Measurements from ENCODE around the gene NAXD.
"Not testable (repeated sequence)": the region's sequence is repeated elsewhere in the genome, so short reads cannot be mapped to it uniquely, and the experiment has no call there.

NAXD gene

DNA sequence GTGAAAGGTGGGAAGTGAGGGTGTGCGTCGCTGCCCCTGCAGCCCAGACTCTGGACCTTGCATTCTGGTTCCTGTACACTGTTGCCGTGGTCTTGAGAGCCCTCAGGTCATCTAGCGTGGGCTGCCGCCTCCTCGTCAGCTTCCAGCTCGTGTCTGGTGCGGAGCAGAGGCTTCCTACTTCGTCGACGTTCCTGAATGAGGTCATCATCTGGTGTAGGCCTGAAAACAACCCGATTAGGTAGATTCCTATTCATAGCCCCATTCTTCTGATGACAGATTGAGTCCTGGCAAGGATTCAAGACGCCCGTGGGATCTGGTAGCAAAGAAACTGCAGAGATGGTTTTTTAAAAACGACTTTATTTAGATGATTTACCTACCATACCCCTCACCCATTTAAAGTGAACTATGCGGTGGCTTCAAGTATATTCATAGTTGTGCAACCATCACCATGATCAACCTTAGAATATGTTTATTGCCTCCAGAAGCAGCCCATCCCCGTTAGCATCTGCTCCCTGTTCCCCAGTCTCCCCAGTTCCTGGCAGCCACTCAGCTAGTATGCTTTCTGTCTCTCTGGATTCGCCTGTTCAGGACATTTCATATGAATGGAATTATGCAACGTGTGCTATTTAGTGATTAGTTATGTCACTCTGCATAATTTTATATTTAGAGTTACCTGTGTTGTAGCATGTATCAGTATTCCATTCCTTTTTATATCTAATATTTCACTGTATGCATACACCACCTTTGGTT is 13.8 kb downstream of the NAXD start:
- no peak for DNase-seq (ENCODE audit: low read depth)

GRCh38 chr13:110629735-110630134 is 14.4 kb downstream of the NAXD start:
- DNase-seq (ENCODE audit: low read depth), result no peak

DNA sequence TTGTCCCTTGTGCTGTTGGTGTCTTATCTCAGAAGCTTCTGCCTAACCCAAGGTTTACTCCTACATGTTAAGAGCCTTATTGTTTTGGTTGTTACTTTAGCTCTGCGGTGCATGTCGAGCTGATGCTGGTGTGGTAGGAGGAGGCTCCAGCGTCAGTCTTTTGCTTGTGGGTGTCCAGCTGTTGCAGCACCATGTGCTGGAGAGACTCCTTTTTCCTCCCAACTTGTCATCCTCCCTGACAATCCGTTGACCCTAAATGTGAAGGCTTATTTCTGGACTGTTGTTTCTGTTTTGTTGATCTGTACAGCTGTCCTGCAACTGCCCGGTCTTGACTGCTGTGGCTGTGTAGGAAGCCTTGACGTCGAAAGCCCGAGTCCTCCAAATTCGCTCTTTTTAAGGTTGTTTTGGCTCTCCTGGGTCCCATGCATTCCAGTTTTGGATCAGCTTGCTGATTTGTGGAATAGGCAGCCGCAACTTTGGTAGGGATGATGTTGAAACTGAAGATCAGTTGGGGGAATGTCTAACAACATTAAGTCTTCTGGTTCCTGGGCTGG is 15.3 kb downstream of the NAXD start:
- DNase-seq (ENCODE audit: low read depth), result no peak

- not testable (repeated sequence) for DNase-seq (ENCODE audit: low read depth)
These were observed 16.9 kb downstream of the NAXD start for GRCh38 chr13:110632255-110632654.

DNA sequence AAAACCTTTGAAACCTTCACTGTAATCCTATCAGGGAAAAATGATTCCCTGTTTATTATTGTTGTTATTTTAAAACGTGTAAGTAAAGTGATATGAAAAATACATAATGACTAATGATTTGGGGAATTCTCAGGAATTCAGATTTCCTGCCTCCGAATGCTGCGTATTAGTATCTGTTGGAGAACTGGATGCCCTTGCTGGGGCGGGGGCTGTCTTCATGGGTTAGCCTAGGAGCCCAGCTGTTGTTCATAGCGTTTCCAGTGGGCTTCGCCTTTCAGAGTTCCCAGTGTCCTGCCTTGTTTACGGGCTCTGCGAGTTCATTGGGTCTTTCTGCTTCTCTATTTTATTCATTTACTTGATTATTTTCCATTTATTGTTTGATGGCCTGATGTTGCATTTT is 18.4 kb downstream of the NAXD start:
- no peak for DNase-seq (ENCODE audit: low read depth)

DNA sequence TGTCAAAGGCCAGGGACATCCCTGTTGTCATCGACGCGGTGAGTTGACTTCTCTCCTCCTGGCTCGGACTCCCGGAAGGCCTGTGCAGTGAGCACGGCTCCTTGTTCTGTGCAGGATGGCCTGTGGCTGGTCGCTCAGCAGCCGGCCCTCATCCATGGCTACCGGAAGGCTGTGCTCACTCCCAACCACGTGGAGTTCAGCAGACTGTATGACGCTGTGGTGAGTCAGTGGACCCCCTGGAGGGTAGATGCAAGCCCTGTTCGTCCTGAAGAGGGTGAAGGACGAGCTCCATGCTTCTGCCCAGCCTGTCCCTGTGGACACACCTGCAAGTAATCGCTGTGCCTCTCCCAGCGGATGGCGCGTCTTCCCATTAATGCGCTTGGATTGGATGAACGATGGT is 19.2 kb downstream of the NAXD start:
- DNase-seq (ENCODE audit: low read depth), result no peak

DNA sequence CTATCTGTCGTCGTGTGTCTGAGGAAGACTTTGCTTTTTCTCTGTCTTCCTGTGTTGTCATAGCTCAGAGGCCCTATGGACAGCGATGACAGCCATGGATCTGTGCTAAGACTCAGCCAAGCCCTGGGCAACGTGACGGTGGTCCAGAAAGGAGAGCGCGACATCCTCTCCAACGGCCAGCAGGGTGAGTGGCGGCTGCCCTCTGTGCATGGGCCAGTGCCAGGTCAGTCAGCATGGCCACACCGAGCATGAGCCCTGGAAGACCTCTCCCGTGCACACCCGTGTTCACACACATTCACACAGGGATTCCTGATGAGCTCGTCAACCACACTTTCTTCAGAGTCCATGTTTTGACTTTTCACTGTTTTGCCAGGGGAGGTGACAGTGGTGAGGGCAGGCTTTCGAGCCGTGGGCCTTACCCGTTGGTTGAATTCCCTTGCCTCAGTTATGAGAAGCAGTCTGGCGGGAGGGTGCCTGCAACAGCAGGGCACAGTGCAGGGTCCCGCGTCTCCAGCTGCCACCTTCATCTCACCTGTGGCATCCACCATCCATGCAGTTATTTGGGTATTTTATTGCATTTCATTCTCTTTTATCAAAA is 20.2 kb downstream of the NAXD start:
- no peak for DNase-seq (ENCODE audit: low read depth)

DNA sequence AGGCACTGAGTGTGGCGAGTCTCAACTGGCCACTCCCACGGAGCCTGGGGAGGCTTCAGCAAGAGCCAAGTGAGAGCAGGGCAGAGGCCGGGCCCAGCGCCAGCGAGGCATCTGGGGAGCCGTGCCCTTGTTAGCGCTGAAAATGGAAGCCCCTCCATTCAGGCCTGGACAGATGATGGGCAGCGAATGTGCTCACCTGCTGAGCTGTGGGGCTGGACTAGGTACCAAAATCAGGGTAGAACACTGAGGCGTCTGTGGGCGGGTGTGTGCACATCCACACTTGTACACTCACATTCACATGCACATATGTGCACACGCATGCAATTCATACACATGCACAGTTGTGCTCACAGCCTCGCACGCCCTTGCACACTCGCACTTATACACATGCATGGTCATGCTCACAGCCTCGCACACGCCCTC is 20.7 kb downstream of the NAXD start:
- DNase-seq (ENCODE audit: low read depth), result no peak

DNA sequence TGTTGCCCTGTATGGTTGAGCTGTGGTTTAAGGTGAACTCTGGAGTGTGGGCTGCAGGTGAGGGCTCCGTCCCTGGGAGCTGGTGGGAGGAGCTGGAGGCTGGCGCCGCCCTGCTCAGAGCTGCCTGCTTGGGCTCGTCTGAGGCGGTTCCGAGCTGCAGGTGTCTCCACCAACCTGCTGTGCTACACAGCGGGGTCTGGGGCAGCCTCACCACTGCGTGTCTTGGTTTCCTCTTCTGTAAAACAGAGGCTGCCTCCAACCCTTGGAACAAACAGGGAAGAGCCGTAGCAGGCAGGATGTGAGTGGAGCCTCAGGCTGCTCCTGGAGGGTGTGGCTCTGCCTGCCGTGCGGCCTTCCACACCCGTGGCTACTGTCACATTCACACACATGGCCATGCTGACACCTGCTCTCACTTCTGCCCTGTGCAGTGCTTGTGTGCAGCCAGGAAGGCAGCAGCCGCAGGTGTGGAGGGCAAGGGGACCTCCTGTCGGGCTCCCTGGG is 21.4 kb downstream of the NAXD start:
- DNase-seq (ENCODE audit: low read depth), result no peak

DNA sequence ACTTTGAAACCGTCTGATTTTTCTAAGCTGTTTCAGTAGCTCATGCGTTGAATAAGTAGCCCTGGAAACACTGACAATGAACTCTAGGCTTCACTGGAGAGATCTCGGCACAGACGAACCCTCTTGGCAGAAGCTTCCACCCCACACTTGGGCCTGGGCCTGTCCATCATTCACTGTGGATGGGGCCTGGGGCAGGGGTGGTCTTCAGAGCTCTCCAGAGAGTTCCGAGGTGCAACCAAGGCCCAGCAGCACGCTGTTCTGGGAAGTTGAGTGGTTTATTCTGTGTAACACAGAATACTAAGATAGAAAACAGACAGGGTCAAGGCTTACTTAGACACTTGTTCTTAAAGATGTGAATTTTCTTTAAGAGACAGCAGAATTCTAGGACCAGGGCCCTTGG is 21.9 kb downstream of the NAXD start:
- DNase-seq (ENCODE audit: low read depth), result no peak

GRCh38 chr13:110637747-110638146 is 22.4 kb downstream of the NAXD start:
- DNase-seq (ENCODE audit: low read depth), result no peak

GRCh38 chr13:110638257-110638656 is 22.9 kb downstream of the NAXD start:
- DNase-seq (ENCODE audit: low read depth), result no peak

DNA sequence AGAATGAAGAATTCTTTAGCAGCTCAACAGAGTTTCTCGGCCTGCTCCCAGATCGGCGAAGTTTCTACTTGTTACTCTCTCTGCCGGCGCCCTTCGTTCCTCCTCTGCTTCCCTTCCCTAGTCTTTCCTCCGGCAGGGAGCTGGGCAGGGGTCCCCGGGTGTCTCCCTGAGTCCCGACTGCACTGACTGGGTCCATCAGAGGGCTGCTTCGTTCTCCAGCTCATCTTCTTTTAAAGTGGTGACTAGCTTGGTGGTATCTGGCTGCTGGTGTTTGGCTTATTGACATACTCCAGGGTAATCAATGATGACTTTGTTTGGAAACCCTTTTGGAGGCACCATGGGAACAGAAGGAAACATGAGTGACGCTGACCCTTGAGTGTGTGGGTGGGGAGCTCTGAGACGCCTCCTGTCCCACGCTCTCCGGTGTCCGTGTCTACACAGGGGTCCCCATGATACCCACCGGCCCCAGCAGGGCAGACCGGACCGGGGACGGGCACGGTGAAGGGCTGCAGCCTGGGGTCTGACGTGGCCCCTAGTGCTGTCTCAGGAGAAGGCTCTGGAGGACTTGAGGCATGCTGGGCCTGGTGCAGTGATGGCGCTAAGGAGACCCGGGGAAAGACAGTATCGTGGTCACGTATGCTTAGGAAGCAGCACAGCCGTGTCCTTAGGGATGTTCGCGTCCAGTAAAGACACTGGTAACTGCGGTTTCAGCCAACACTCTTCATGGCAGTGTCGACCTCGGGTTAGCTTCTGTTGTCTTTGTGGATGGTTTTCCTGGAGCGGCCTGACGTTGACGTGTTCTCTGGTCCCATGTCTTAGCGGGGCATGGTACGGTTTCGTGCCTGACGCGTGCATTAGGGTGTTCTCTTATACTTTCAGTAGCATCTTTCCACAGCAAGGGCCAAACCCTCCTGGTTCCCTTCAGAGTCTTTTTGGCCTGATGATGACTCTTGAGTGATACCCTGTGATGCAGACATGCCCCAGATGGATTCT is 23.8 kb downstream of the NAXD start:
- no peak for DNase-seq (ENCODE audit: low read depth)

DNA sequence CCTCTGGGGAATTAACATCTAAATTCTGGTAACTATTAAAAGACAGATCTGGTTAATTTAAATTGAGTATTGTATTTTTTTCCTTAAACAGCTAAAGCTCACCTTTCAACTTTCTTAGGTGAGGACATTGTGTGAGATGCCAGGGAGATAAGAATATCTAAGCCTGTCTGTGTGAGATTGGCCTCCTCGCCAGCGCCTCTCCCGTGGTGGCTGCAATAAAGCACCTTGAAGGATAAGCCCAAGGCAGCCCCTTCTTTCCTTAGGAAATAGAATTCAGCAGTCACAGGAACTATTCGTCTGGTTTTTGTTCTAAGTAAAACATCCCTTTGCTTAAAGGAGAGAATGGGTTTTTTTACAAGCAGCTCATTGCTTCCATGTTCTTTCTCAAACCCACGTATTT is 24.6 kb downstream of the NAXD start:
- no peak for DNase-seq (ENCODE audit: low read depth)

DNA sequence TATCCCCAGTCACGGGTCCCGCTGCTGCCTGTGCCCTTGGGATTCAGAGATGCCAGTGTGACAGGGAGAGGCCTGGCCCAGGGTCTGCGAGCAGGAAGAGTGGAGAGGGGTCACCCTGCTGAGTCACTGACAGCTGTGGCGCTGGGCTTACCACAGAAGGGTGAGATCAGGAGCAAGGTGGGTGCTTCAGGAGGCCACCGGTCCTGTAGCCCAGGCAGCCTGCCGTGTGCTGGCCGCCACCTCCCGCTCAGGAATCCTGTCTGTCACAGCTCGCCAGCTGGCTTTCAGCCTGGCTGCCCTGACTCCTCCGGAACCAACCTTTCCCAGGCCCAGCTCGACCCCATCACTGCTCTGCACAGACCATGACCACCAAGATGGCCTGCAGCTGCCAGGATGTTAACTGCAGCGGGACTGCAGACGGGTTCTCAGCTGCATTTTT is 25.3 kb downstream of the NAXD start:
- no peak for DNase-seq (ENCODE audit: low read depth)

DNA sequence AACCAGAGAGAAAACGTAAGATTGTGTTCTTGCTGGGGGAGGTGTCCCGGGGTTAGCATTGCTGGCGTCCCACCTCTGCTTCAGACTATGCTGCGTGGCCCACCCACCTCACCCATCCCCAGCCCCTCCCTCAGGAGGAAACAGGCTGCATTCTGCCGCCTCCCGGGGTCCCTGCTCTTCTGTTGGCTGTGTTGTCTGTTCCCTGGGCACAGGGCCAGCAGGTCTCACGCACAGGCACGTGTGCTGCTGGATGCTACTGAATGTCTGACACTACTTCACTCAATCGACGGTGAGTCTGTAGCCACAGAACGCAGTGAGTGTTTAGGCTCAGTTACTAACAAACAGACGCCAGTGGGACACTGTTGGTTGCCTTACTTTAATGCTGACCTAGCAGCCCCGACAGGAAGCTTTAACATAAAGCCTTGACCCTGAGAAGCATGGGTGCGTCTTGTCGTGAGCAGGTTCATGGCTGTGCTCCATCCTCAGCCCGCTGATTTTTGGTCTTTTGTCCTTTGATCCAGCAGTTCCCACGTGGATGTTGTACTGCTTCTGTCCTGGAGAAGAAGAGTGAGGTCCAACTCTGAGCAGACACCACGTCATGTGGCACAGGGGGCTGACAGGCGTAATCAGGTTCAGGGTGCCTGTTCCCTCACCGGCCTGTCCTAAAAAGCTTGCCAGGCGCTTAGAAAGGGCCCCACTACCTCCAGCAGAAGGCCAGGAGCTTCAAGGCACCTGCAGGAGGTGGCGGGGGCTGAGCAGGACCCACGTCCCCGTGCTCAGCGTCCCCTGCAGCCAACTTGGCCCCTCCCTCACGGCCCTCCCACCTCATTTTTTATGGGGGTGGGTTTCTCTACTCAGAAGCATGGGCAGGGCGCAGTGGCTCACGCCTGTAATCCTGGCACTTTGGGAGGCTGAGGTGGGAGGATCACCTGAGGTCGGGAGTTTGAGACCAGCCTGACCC is 26.0 kb downstream of the NAXD start:
- no peak for DNase-seq (ENCODE audit: low read depth)

DNA sequence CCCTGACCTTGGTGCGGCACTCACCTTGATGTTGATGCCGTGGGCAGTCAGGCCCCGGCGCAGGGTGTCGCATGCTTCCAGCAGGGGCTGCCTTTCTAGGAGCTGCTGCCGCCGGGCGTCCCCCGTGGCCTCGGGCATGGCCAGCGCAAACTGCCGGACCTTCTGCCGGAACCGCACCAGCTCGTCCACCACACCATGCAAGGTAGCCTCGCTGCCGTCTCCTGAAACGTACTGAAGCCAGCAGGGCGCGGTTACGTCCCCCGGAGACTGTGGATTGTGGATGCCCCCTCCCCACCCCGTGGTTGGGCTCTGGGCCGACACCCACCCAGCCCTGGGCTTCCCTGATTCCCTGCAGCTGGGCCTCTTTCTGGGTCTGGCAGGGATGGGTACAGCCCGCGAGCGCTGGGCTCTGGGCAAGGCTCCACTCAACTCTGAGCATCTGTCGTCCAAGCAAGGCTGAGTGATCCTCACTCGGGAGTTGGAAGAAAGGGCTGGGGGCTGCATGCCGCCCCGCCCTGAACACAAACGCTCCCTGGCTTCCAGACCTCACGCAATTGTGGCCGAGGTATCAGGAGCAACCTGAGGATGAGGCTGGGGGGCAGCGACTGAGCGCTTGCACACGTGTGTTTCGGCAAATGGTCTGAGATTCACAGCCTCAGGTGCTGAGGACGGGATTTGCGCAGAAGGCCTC is 27.1 kb downstream of the NAXD start:
- no peak for DNase-seq (ENCODE audit: low read depth)

GRCh38 chr13:110643324-110643723 is 28.0 kb downstream of the NAXD start:
- no peak for DNase-seq (ENCODE audit: low read depth)

- DNase-seq (ENCODE audit: low read depth), result no peak
These were observed 28.6 kb downstream of the NAXD start for GRCh38 chr13:110643768-110644421.

Measured in stimulated activated CD8-positive, alpha-beta memory T cell treated with anti-CD3 and anti-CD28 coated beads, Interleukin-12 subunit alpha, Interleukin-12 subunit beta, amount 100 ng/mL, for 4 hours (primary cell).